Adipocyte (in vitro differentiated cells): ENCODE measurements around the gene USP12.

Experiments used
- DNase-seq: peaks from one replicate; pipeline ENCODE4 v3.0.0-alpha.2; 2015; ENCODE audit warnings: low read depth
- H3K27me3 ChIP-seq: replicated peaks from 2 replicates; pipeline ENCODE4 v1.7.0; 2013; ENCODE audit warnings: mild to moderate bottlenecking, low read length, moderate library complexity; ENCODE audit not compliant: control insufficient read depth, insufficient read depth
- H3K36me3 ChIP-seq: 2 replicates; pipeline ENCODE4 v1.7.0; 2013; ENCODE audit warnings: low read length, mild to moderate bottlenecking, moderate library complexity; ENCODE audit not compliant: control insufficient read depth, insufficient read depth, severe bottlenecking
- H3K4me1 ChIP-seq: 2 replicates; pipeline ENCODE4 v1.7.0; 2013; ENCODE audit warnings: mild to moderate bottlenecking, low read length, moderate library complexity; ENCODE audit not compliant: control insufficient read depth, insufficient read depth
- H3K4me3 ChIP-seq: 2 replicates; pipeline ENCODE4 v1.7.0; 2013; ENCODE audit warnings: mild to moderate bottlenecking, low read length, moderate library complexity
- H3K9ac ChIP-seq: 2 replicates; pipeline ENCODE4 v1.7.0; 2013; ENCODE audit warnings: mild to moderate bottlenecking, low read length, moderate library complexity
- H3K9me3 ChIP-seq: 2 replicates; pipeline ENCODE4 v1.7.0; 2013; ENCODE audit warnings: mild to moderate bottlenecking, low read length, moderate library complexity; ENCODE audit not compliant: control insufficient read depth

The USP12 gene

GRCh38 chr13:27026396-27026795, 145.2 kb downstream of the USP12 start:
- H3K4me3 ChIP-seq: no peak overlapping the region
- no peaks in the 10 kb centered on the region for H3K36me3 ChIP-seq
- peaks cover 9% of the 10 kb centered on the region for H3K27me3 ChIP-seq
- no peaks in the 10 kb centered on the region for H3K9me3 ChIP-seq
- no peaks in the 10 kb centered on the region for H3K4me1 ChIP-seq
- no peak overlapping the region for H3K9ac ChIP-seq
- no peak for DNase-seq

GRCh38 chr13:27024776-27025492, 146.7 kb downstream of the USP12 start:
- DNase-seq: no peak
- Histone ChIP-seq H3K4me1 (no peaks in the 10 kb centered on the region), H3K9me3 (no peaks in the 10 kb centered on the region)

GRCh38 chr13:27024074-27024461, 147.5 kb downstream of the USP12 start:
- Histone ChIP-seq H3K4me1 (no peaks in the 10 kb centered on the region), H3K9ac (no peak overlapping the region), H3K4me3 (no peak overlapping the region), H3K9me3 (no peaks in the 10 kb centered on the region), H3K36me3 (no peaks in the 10 kb centered on the region), H3K27me3 (peaks cover 9% of the 10 kb centered on the region)
- no peak for DNase-seq

More at GRCh38 chr13:27024776-27025492, 146.7 kb downstream of the USP12 start:
- Histone ChIP-seq H3K9ac (no peak overlapping the region), H3K27me3 (peaks cover 9% of the 10 kb centered on the region), H3K4me3 (no peak overlapping the region), H3K36me3 (no peaks in the 10 kb centered on the region)

GRCh38 chr13:27023385-27024073, 148.1 kb downstream of the USP12 start:
- H3K36me3 ChIP-seq: no peaks in the 10 kb centered on the region
- no peaks in the 10 kb centered on the region for H3K4me1 ChIP-seq
- H3K4me3 ChIP-seq: no peak overlapping the region
- H3K27me3 ChIP-seq: peaks cover 9% of the 10 kb centered on the region
- no peaks in the 10 kb centered on the region for H3K9me3 ChIP-seq
- no peak overlapping the region for H3K9ac ChIP-seq
- no peak for DNase-seq

GRCh38 chr13:27022571-27023311, 148.9 kb downstream of the USP12 start:
- peak; percentile 44 for DNase-seq
- H3K4me3 ChIP-seq: no peak overlapping the region

GRCh38 chr13:27020415-27020814, 151.2 kb downstream of the USP12 start:
- no peak overlapping the region for H3K9ac ChIP-seq
- H3K4me3 ChIP-seq: no peak overlapping the region
- H3K4me1 ChIP-seq: no peaks in the 10 kb centered on the region
- no peaks in the 10 kb centered on the region for H3K27me3 ChIP-seq
- no peaks in the 10 kb centered on the region for H3K36me3 ChIP-seq
- no peaks in the 10 kb centered on the region for H3K9me3 ChIP-seq
- DNase-seq: no peak

More at GRCh38 chr13:27022571-27023311, 148.9 kb downstream of the USP12 start:
- Histone ChIP-seq H3K27me3 (peaks cover 9% of the 10 kb centered on the region), H3K9me3 (no peaks in the 10 kb centered on the region), H3K4me1 (no peaks in the 10 kb centered on the region), H3K9ac (no peak overlapping the region), H3K36me3 (no peaks in the 10 kb centered on the region)

GRCh38 chr13:27018882-27019281, 152.7 kb downstream of the USP12 start:
- Histone ChIP-seq H3K4me3 (no peak overlapping the region), H3K36me3 (no peaks in the 10 kb centered on the region), H3K9me3 (no peaks in the 10 kb centered on the region), H3K4me1 (no peaks in the 10 kb centered on the region), H3K27me3 (no peaks in the 10 kb centered on the region), H3K9ac (no peak overlapping the region)
- no peak for DNase-seq

- DNase-seq: no peak
Observed at GRCh38 chr13:27018344-27018861, 153.2 kb downstream of the USP12 start.

GRCh38 chr13:27016875-27017274, 154.7 kb downstream of the USP12 start:
- no peak for DNase-seq

More at GRCh38 chr13:27018344-27018861, 153.2 kb downstream of the USP12 start:
- no peaks in the 10 kb centered on the region for H3K27me3 ChIP-seq
- H3K9ac ChIP-seq: no peak overlapping the region
- no peak overlapping the region for H3K4me3 ChIP-seq
- no peaks in the 10 kb centered on the region for H3K9me3 ChIP-seq
- H3K36me3 ChIP-seq: no peaks in the 10 kb centered on the region
- H3K4me1 ChIP-seq: no peaks in the 10 kb centered on the region

More at GRCh38 chr13:27016875-27017274, 154.7 kb downstream of the USP12 start:
- Histone ChIP-seq H3K4me1 (peaks cover 10% of the 10 kb centered on the region), H3K9ac (no peak overlapping the region), H3K36me3 (no peaks in the 10 kb centered on the region), H3K4me3 (no peak overlapping the region), H3K27me3 (no peaks in the 10 kb centered on the region), H3K9me3 (no peaks in the 10 kb centered on the region)
